ENCODE results near the gene VRTN. TPM values are rescaled to one million over a fixed set of nuclear protein-coding genes. Genes with fewer than 3 reads are reported as not detected.
"Not testable (repeated sequence)": the region's sequence is repeated elsewhere in the genome, so short reads cannot be mapped to it uniquely, and the experiment has no call there.

VRTN gene
- total RNA-seq, 4 donors from 2014 or later, result not detected

DNA sequence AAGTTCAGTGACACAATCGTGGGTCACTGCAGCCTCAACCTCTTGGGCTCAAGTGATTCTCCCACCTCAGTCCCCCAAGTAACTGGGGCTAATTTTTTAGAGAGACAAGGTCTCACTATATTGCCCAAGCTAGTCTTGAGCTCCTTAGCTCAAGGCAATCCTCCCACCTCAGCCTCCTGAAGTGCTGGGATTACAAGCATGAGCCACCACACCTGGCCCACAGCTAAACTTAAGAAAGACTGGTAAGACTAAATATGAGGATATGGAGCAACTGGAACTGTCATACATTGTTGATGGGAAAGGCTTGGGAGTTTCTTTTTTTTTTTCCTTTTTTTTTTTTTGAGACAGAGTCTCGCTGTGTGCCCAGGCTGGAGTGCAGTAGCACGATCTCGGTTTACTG, 34.0 kb downstream of the VRTN start:
- no peaks in the 10 kb centered on the region for H3K36me3 ChIP-seq
- H3K4me1 ChIP-seq, result no peaks in the 10 kb centered on the region
- WGBS, 2 donors, result 83 to 94% methylated on average over 4 of the region's 4 CpGs
- H3K9me3 ChIP-seq, result no peaks in the 10 kb centered on the region
- H3K27ac ChIP-seq, result no peak overlapping the region
- DNase-seq (ENCODE audit: low spot score in 2 of 2), result no peak
- H3K4me3 ChIP-seq, result no peak overlapping the region
- TF ChIP-seq EP300 (IDR thresholded peaks at IDR 0.05) (no peak), CTCF (IDR thresholded peaks at IDR 0.05) (no peak), POLR2A (IDR thresholded peaks at IDR 0.05) (no peak)
- no peaks in the 10 kb centered on the region for H3K27me3 ChIP-seq

DNA sequence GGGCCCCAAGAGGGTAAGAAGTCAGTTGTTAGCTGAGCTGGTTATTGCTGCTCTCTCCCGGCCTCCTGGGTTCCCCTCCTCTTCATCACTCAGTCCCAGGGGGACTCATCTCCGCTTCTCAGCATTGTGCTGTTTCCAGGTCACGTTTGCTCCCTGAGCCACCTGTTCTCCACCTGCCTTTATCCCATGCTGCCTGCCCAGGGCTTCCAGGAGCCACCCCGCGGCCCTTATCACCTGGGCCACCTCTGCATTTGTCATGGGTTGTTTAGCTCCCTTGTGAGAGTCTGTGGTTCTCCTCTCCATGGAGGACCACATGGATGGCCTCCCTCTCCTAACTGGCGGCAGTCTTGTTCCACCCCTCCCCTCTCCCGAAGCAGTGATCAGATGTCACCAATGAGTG, 41.7 kb downstream of the VRTN start:
- Histone ChIP-seq H3K4me3 (no peak overlapping the region), H3K9me3 (no peaks in the 10 kb centered on the region), H3K4me1 (no peaks in the 10 kb centered on the region), H3K27me3 (no peaks in the 10 kb centered on the region), H3K36me3 (no peaks in the 10 kb centered on the region), H3K27ac (no peak overlapping the region)
- WGBS, 2 donors, result 71 to 76% methylated on average over 7 of the region's 7 CpGs
- TF ChIP-seq EP300 (IDR thresholded peaks at IDR 0.05) (no peak), POLR2A (IDR thresholded peaks at IDR 0.05) (no peak), CTCF (IDR thresholded peaks at IDR 0.05) (no peak)
- no peak for DNase-seq (ENCODE audit: low spot score in 2 of 2)

DNA sequence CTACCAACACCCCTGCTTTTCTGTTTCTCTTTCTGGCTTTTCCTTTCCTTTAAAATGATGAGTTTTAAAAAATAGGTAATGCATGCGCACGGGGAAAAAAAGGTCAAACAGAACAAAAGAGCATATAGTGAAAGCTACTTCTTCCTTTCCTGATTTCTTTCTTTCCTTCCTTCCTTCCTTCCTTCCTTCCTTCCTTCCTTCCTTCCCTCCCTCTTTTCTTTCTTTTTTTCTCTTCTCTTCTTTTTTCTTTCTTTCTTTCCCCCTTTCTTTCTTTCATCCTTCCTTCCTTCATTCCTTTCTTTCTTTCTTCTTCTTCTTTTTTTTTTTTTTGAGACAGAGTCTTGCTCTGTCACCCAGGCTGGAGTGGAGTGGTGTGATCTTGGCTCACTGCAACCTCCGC, 42.2 kb downstream of the VRTN start:
- H3K9me3 ChIP-seq; H3K4me3 ChIP-seq; DNase-seq (ENCODE audit: low spot score in 2 of 2); H3K27me3 ChIP-seq; H3K4me1 ChIP-seq; H3K36me3 ChIP-seq; H3K27ac ChIP-seq: not testable (repeated sequence)
- WGBS, 2 donors, result 88 to 89% methylated on average over 3 of the region's 3 CpGs

GRCh38 chr14:74391479-74391878, 43.2 kb downstream of the VRTN start:
- Histone ChIP-seq H3K27me3 (peaks cover 0 to 6% of the 10 kb centered on the region in 2 donors), H3K4me1 (no peaks in the 10 kb centered on the region), H3K36me3 (no peaks in the 10 kb centered on the region), H3K9me3 (no peaks in the 10 kb centered on the region), H3K4me3 (no peak overlapping the region), H3K27ac (no peak overlapping the region)
- DNase-seq (ENCODE audit: low spot score in 2 of 2), result no peak
- no peak for TF ChIP-seq EP300 (IDR thresholded peaks at IDR 0.05)
- WGBS, 2 donors, result 82 to 89% methylated on average over 3 of the region's 3 CpGs

- no peaks in the 10 kb centered on the region for H3K36me3 ChIP-seq
- no peak for TF ChIP-seq POLR2A (IDR thresholded peaks at IDR 0.05)
- TF ChIP-seq EP300 (IDR thresholded peaks at IDR 0.05), result no peak
- no peak for TF ChIP-seq CTCF (IDR thresholded peaks at IDR 0.05)
- no peaks in the 10 kb centered on the region for H3K4me1 ChIP-seq
- WGBS, 2 donors, result 87% methylated on average over 16 of the region's 16 CpGs
- no peak overlapping the region for H3K4me3 ChIP-seq
- no peaks in the 10 kb centered on the region for H3K9me3 ChIP-seq
- peaks cover 0 to 6% of the 10 kb centered on the region in 2 donors for H3K27me3 ChIP-seq
- H3K27ac ChIP-seq, result no peak overlapping the region
- DNase-seq (ENCODE audit: low spot score in 2 of 2), result no peak
Measured at GRCh38 chr14:74392616-74393570, 44.6 kb downstream of the VRTN start.

GRCh38 chr14:74394549-74394948, 46.3 kb downstream of the VRTN start:
- TF ChIP-seq POLR2A (IDR thresholded peaks at IDR 0.05) (no peak), CTCF (IDR thresholded peaks at IDR 0.05) (no peak), EP300 (IDR thresholded peaks at IDR 0.05) (no peak)
- H3K9me3 ChIP-seq, result no peaks in the 10 kb centered on the region
- WGBS, 2 donors, result 52 to 53% methylated on average over 2 of the region's 2 CpGs
- no peaks in the 10 kb centered on the region for H3K36me3 ChIP-seq
- no peak overlapping the region for H3K4me3 ChIP-seq
- H3K27ac ChIP-seq, result no peak overlapping the region
- peaks cover 0 to 6% of the 10 kb centered on the region in 2 donors for H3K27me3 ChIP-seq
- no peaks in the 10 kb centered on the region for H3K4me1 ChIP-seq
- no peak for DNase-seq (ENCODE audit: low spot score in 2 of 2)

Data from tibial nerve (tissue), 4 donors.